ENCODE measurements around the gene COL6A2.

The COL6A2 gene

GRCh38 chr21:46097336-46098293 is at the start of gene COL6A2:
Gene COL6A2, plus strand, starts transcription at chr21:46098112.
- no peaks in the 10 kb centered on the region for H3K36me3 Mint-ChIP-seq (ENCODE audit: low read depth)
- no peaks in the 10 kb centered on the region for H3K4me1 Mint-ChIP-seq (ENCODE audit: low read depth)
- H3K4me3 Mint-ChIP-seq = no peak within 1 kb of the TSS
- H3K27ac Mint-ChIP-seq = no peak within 1 kb of the TSS
- peaks cover 52% of the 10 kb centered on the region for H3K27me3 Mint-ChIP-seq
- intact Hi-C loops (cut with micrococcal nuclease) = no loop called here
- H3K9me3 Mint-ChIP-seq = peaks cover 7% of the 10 kb centered on the region

GRCh38 chr21:46048926-46049889 is 48.7 kb upstream of the COL6A2 start:
- no peaks in the 10 kb centered on the region for H3K27me3 Mint-ChIP-seq
- H3K27ac Mint-ChIP-seq = no peak overlapping the region
- no peak overlapping the region for H3K4me3 Mint-ChIP-seq
- H3K4me1 Mint-ChIP-seq (ENCODE audit: low read depth) = no peaks in the 10 kb centered on the region
- no peaks in the 10 kb centered on the region for H3K9me3 Mint-ChIP-seq
- intact Hi-C loops (cut with micrococcal nuclease) = no loop called here
- H3K36me3 Mint-ChIP-seq (ENCODE audit: low read depth) = no peaks in the 10 kb centered on the region

- H3K4me3 Mint-ChIP-seq = no peak overlapping the region
- no peaks in the 10 kb centered on the region for H3K9me3 Mint-ChIP-seq
- H3K27me3 Mint-ChIP-seq = no peaks in the 10 kb centered on the region
- intact Hi-C loops (cut with micrococcal nuclease) = no loop called here
- no peak overlapping the region for H3K27ac Mint-ChIP-seq
- H3K4me1 Mint-ChIP-seq (ENCODE audit: low read depth) = no peaks in the 10 kb centered on the region
- no peaks in the 10 kb centered on the region for H3K36me3 Mint-ChIP-seq (ENCODE audit: low read depth)
Measured at GRCh38 chr21:46049890-46050667, 47.8 kb upstream of the COL6A2 start.

GRCh38 chr21:46050668-46051378 is 47.1 kb upstream of the COL6A2 start:
- Mint-ChIP-seq H3K4me3 (no peak overlapping the region), H3K9me3 (no peaks in the 10 kb centered on the region), H3K36me3 (ENCODE audit: low read depth) (no peaks in the 10 kb centered on the region), H3K4me1 (ENCODE audit: low read depth) (no peaks in the 10 kb centered on the region), H3K27ac (no peak overlapping the region), H3K27me3 (peaks cover under 1% of the 10 kb centered on the region)
- intact Hi-C loops (cut with micrococcal nuclease) = no loop called here

GRCh38 chr21:46051379-46051770 is 46.5 kb upstream of the COL6A2 start:
- Mint-ChIP-seq H3K36me3 (ENCODE audit: low read depth) (no peaks in the 10 kb centered on the region), H3K4me1 (ENCODE audit: low read depth) (no peaks in the 10 kb centered on the region), H3K27ac (no peak overlapping the region), H3K4me3 (no peak overlapping the region), H3K9me3 (no peaks in the 10 kb centered on the region), H3K27me3 (peaks cover 5% of the 10 kb centered on the region)
- intact Hi-C loops (cut with micrococcal nuclease) = no loop called here

- intact Hi-C loops (cut with micrococcal nuclease) = no loop called here
- no peak overlapping the region for H3K27ac Mint-ChIP-seq
- no peaks in the 10 kb centered on the region for H3K36me3 Mint-ChIP-seq (ENCODE audit: low read depth)
- H3K27me3 Mint-ChIP-seq = peaks cover 12% of the 10 kb centered on the region
- no peaks in the 10 kb centered on the region for H3K9me3 Mint-ChIP-seq
- H3K4me1 Mint-ChIP-seq (ENCODE audit: low read depth) = no peaks in the 10 kb centered on the region
- no peak overlapping the region for H3K4me3 Mint-ChIP-seq
Measured at GRCh38 chr21:46051821-46052675, 45.9 kb upstream of the COL6A2 start.

GRCh38 chr21:46052703-46053651 is 44.9 kb upstream of the COL6A2 start:
- Mint-ChIP-seq H3K4me1 (ENCODE audit: low read depth) (no peaks in the 10 kb centered on the region), H3K9me3 (no peaks in the 10 kb centered on the region), H3K27ac (no peak overlapping the region), H3K27me3 (peaks cover 21% of the 10 kb centered on the region), H3K4me3 (no peak overlapping the region), H3K36me3 (ENCODE audit: low read depth) (no peaks in the 10 kb centered on the region)
- intact Hi-C loops (cut with micrococcal nuclease) = no loop called here

- Mint-ChIP-seq H3K27me3 (peaks cover 29% of the 10 kb centered on the region), H3K4me3 (no peak overlapping the region), H3K4me1 (ENCODE audit: low read depth) (no peaks in the 10 kb centered on the region), H3K9me3 (peaks cover 9% of the 10 kb centered on the region), H3K36me3 (ENCODE audit: low read depth) (no peaks in the 10 kb centered on the region), H3K27ac (no peak overlapping the region)
- intact Hi-C loops (cut with micrococcal nuclease) = no loop called here
Measured at GRCh38 chr21:46054031-46054430, 43.9 kb upstream of the COL6A2 start.

- H3K27me3 Mint-ChIP-seq = peaks cover 29% of the 10 kb centered on the region
- H3K4me3 Mint-ChIP-seq = no peak overlapping the region
- intact Hi-C loops (cut with micrococcal nuclease) = no loop called here
- H3K27ac Mint-ChIP-seq = no peak overlapping the region
- no peaks in the 10 kb centered on the region for H3K4me1 Mint-ChIP-seq (ENCODE audit: low read depth)
- no peaks in the 10 kb centered on the region for H3K36me3 Mint-ChIP-seq (ENCODE audit: low read depth)
- H3K9me3 Mint-ChIP-seq = peaks cover 13% of the 10 kb centered on the region
Measured at GRCh38 chr21:46054451-46054881, 43.4 kb upstream of the COL6A2 start.

GRCh38 chr21:46055863-46056281 is 42.0 kb upstream of the COL6A2 start:
- Mint-ChIP-seq H3K27ac (no peak overlapping the region), H3K4me1 (ENCODE audit: low read depth) (no peaks in the 10 kb centered on the region), H3K27me3 (peaks cover 32% of the 10 kb centered on the region), H3K9me3 (peaks cover 21% of the 10 kb centered on the region), H3K36me3 (ENCODE audit: low read depth) (no peaks in the 10 kb centered on the region), H3K4me3 (no peak overlapping the region)
- intact Hi-C loops (cut with micrococcal nuclease) = no loop called here

GRCh38 chr21:46056450-46056903 is 41.4 kb upstream of the COL6A2 start:
- Mint-ChIP-seq H3K4me3 (no peak overlapping the region), H3K9me3 (peaks cover 27% of the 10 kb centered on the region), H3K27ac (no peak overlapping the region), H3K36me3 (ENCODE audit: low read depth) (no peaks in the 10 kb centered on the region), H3K4me1 (ENCODE audit: low read depth) (no peaks in the 10 kb centered on the region), H3K27me3 (peaks cover 34% of the 10 kb centered on the region)
- intact Hi-C loops (cut with micrococcal nuclease) = no loop called here

Data from dendritic cell treated with granulocyte-macrophage colony-stimulating factor and Interleukin-4, amounts not matched to agents 40 ng/mL and 50 ng/mL, for 4 days (primary cell).